Measurements from ENCODE around the gene MTA2.

GRCh38 chr11:62555464-62556107 lies 46.1 kb downstream of the MTA2 start:
- TF ChIP-seq, protein P1, sequence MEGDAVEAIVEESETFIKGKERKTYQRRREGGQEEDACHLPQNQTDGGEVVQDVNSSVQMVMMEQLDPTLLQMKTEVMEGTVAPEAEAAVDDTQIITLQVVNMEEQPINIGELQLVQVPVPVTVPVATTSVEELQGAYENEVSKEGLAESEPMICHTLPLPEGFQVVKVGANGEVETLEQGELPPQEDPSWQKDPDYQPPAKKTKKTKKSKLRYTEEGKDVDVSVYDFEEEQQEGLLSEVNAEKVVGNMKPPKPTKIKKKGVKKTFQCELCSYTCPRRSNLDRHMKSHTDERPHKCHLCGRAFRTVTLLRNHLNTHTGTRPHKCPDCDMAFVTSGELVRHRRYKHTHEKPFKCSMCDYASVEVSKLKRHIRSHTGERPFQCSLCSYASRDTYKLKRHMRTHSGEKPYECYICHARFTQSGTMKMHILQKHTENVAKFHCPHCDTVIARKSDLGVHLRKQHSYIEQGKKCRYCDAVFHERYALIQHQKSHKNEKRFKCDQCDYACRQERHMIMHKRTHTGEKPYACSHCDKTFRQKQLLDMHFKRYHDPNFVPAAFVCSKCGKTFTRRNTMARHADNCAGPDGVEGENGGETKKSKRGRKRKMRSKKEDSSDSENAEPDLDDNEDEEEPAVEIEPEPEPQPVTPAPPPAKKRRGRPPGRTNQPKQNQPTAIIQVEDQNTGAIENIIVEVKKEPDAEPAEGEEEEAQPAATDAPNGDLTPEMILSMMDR (IDR thresholded peaks at IDR 0.05) = no peak
- TF ChIP-seq POLR2A (IDR thresholded peaks at IDR 0.05) = no peak
